Panc1 (cell line): ENCODE results near the gene SESN2. TPM values are rescaled to one million over a fixed set of nuclear protein-coding genes. Genes with fewer than 3 reads are reported as not detected.
"Not testable (repeated sequence)": the region's sequence is repeated elsewhere in the genome, so short reads cannot be mapped to it uniquely, and the experiment has no call there.

Experiments
- ATAC-seq: fragments of 200-7000 bp; cut with Tn5 transposase; 2 replicates; pipeline ENCODE4 v1.9.1; 2020; ENCODE audit warnings: mild to moderate bottlenecking, moderate library complexity
- BruUV-seq: library from RNA; stranded (reverse); fragments of 400-500 nt; replicated peaks from 2 replicates; lab custom pipeline; 2021; lab: Mats Ljungman, UMichigan
- CTCF ChIA-PET: fragments of 300-600 bp; sonication (Branson Sonifier 250); formaldehyde crosslinking; loops from one replicate; lab custom pipeline; 2022; ENCODE audit warnings: antibody characterized with exemption; lab: Charles Lee
- POLR2A ChIA-PET: fragments of 300-600 bp; sonication (Branson Sonifier 250); formaldehyde crosslinking; loops from one replicate; lab custom pipeline; 2022; ENCODE audit warnings: antibody characterized with exemption; lab: Charles Lee
- DNase-seq: peaks from one replicate; pipeline ENCODE4 v3.0.0-alpha.2; 2010; ENCODE audit warnings: low read depth, low spot score
- H3K27ac ChIP-seq: 2 replicates; pipeline ENCODE4 v1.5.1; 2011; ENCODE audit warnings: mild to moderate bottlenecking, low read length, inconsistent platforms
- H3K27me3 ChIP-seq: fragments of 200-500 bp; sonication (Bioruptor generic); 2 replicates; pipeline ENCODE4 v1.6.0; 2014; ENCODE audit warnings: low read length, inconsistent platforms; ENCODE audit not compliant: control insufficient read depth, insufficient read depth
- H3K36me3 ChIP-seq: fragments of 200-500 bp; sonication (Bioruptor generic); 2 replicates; pipeline ENCODE4 v1.5.1; 2014; ENCODE audit warnings: inconsistent platforms, mild to moderate bottlenecking, low read length, moderate library complexity; ENCODE audit not compliant: control insufficient read depth, insufficient read depth
- H3K4me1 ChIP-seq: 2 replicates; pipeline ENCODE4 v1.5.1; 2011; ENCODE audit warnings: inconsistent platforms, mild to moderate bottlenecking, low read length, moderate library complexity; ENCODE audit not compliant: control insufficient read depth, insufficient read depth
- H3K4me3 ChIP-seq, 2 experiments: 2 replicates each; pipeline ENCODE4 v1.5.1; 2011 to 2012; ENCODE audit warnings: low read depth in 2 of 2, low read length in 2 of 2, mild to moderate bottlenecking in 2 of 2, inconsistent platforms in 1 of 2, moderate library complexity in 1 of 2
- H3K9me3 ChIP-seq: fragments of 200-500 bp; sonication (Bioruptor generic); 2 replicates; pipeline ENCODE4 v1.5.1; 2014; ENCODE audit warnings: low read depth, mild to moderate bottlenecking, inconsistent platforms, low read length, moderate library complexity; ENCODE audit not compliant: control insufficient read depth, insufficient read depth
- CTCF ChIP-seq: fragments of 450-650 bp; IDR thresholded peaks from 2 replicates; pipeline ENCODE4 v1.5.1; 2017; ENCODE audit warnings: mild to moderate bottlenecking
- POLR2AphosphoS5 ChIP-seq: IDR thresholded peaks from 2 replicates; pipeline ENCODE4 v1.6.1; 2012; ENCODE audit warnings: mild to moderate bottlenecking, low read depth, low read length, moderate library complexity
- SIN3A ChIP-seq: IDR thresholded peaks from 2 replicates; pipeline ENCODE4 v1.6.1; 2012; ENCODE audit warnings: low read depth, mild to moderate bottlenecking, low read length, moderate library complexity, borderline replicate concordance; ENCODE audit not compliant: insufficient read depth
- TCF7L2 ChIP-seq: IDR thresholded peaks from 2 replicates; pipeline ENCODE4 v1.6.1; 2011; ENCODE audit warnings: mild to moderate bottlenecking, low read depth, low read length, inconsistent platforms
- in situ Hi-C: cut with HindIII; loops from 2 replicates; pipeline ENCODE4 v1.10.0; 2016; ENCODE audit warnings: low sequenced_read_pairs, low pct_unique_long_range_greater_than_20kb
- intact Hi-C: fragments of 100-400 bp; cut with micrococcal nuclease; formaldehyde crosslinking; loops from one replicate; pipeline ENCODE4 v1.10.0; 2022; ENCODE audit not compliant: unreplicated experiment
- total RNA-seq: library from RNA; stranded (reverse); gene quantifications from one replicate; pipeline ENCODE4 v1.2.1, GENCODE V29; 2021; ENCODE audit not compliant: unreplicated experiment
- TF ChIP-seq, protein P1 (sequence below), 2 experiments: IDR thresholded peaks; 2 replicates each; pipeline ENCODE4 v1.6.1; 2011 to 2012; ENCODE audit warnings: low read depth in 2 of 2, control low read depth in 1 of 2, low read length in 1 of 2, mild to moderate bottlenecking in 1 of 2, moderate library complexity in 1 of 2; ENCODE audit not compliant: insufficient read depth in 1 of 2

SESN2 gene
- total RNA-seq, 1 experiment from 2014 or later = 19.7 TPM

- H3K4me3 ChIP-seq = no peak overlapping the region
- ATAC-seq = no peak
- intact Hi-C loops = loop anchor here (10.0 kb wide), 1 partner anchor 62 kb away; no protein-coding TSS in a partner anchor
- no TSS peak for BruUV-seq
- POLR2A ChIA-PET = interaction anchor here (0.6 to 0.7 kb wide), 3 partner anchors 9 to 32 kb away, joined by 3 to 12 read pairs (median 3); no protein-coding TSS in a partner anchor
- no peaks in the 10 kb centered on the region for H3K9me3 ChIP-seq
- no peaks in the 10 kb centered on the region for H3K4me1 ChIP-seq
- CTCF ChIA-PET = no interaction called here
- no peaks in the 10 kb centered on the region for H3K27me3 ChIP-seq
- H3K36me3 ChIP-seq = no peaks in the 10 kb centered on the region
- TF ChIP-seq POLR2AphosphoS5 (no peak), TCF7L2 (no peak), SIN3A (no peak), CTCF (no peak)
- TF ChIP-seq, protein P1, sequence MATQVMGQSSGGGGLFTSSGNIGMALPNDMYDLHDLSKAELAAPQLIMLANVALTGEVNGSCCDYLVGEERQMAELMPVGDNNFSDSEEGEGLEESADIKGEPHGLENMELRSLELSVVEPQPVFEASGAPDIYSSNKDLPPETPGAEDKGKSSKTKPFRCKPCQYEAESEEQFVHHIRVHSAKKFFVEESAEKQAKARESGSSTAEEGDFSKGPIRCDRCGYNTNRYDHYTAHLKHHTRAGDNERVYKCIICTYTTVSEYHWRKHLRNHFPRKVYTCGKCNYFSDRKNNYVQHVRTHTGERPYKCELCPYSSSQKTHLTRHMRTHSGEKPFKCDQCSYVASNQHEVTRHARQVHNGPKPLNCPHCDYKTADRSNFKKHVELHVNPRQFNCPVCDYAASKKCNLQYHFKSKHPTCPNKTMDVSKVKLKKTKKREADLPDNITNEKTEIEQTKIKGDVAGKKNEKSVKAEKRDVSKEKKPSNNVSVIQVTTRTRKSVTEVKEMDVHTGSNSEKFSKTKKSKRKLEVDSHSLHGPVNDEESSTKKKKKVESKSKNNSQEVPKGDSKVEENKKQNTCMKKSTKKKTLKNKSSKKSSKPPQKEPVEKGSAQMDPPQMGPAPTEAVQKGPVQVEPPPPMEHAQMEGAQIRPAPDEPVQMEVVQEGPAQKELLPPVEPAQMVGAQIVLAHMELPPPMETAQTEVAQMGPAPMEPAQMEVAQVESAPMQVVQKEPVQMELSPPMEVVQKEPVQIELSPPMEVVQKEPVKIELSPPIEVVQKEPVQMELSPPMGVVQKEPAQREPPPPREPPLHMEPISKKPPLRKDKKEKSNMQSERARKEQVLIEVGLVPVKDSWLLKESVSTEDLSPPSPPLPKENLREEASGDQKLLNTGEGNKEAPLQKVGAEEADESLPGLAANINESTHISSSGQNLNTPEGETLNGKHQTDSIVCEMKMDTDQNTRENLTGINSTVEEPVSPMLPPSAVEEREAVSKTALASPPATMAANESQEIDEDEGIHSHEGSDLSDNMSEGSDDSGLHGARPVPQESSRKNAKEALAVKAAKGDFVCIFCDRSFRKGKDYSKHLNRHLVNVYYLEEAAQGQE (IDR thresholded peaks at IDR 0.05; ENCODE audit: insufficient read depth in 1 of 2, low read depth in 2 of 2, low read length in 1 of 2) = no peak
- in situ Hi-C loops = no loop called here
- H3K27ac ChIP-seq = no peak overlapping the region
- DNase-seq = no peak
Observed at GRCh38 chr1:28326984-28327383, 67.7 kb downstream of the SESN2 start.

DNA sequence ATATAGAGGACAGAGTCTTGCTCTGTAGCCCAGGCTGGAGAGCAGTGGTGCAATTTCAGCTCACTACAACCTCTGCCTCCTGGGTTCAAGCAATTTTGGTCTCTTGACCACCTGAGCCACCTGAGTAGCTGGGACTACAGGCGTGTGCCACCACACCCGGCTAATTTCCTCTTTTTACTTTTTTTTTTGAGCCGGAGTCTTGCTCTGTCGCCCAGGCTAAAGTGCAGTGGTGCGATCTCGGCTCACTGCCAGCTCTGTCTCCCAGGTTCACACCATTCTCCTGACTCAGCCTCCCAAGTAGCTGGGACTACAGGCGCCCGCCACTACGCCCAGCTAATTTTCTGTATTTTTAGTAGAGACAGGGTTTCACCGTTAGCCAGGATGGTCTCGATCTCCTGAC lies 68.1 kb downstream of the SESN2 start:
- CTCF ChIA-PET, BruUV-seq, H3K9me3 ChIP-seq, H3K36me3 ChIP-seq, H3K27ac ChIP-seq, in situ Hi-C loops, DNase-seq, H3K4me3 ChIP-seq, ATAC-seq, H3K27me3 ChIP-seq, H3K4me1 ChIP-seq: not testable (repeated sequence)
- POLR2A ChIA-PET = interaction anchor here (0.6 kb wide), 1 partner anchor 25 kb away, joined by 12 read pairs; no protein-coding TSS in a partner anchor
- intact Hi-C loops = loop anchor here (10.0 kb wide), 1 partner anchor 63 kb away; no protein-coding TSS in a partner anchor

DNA sequence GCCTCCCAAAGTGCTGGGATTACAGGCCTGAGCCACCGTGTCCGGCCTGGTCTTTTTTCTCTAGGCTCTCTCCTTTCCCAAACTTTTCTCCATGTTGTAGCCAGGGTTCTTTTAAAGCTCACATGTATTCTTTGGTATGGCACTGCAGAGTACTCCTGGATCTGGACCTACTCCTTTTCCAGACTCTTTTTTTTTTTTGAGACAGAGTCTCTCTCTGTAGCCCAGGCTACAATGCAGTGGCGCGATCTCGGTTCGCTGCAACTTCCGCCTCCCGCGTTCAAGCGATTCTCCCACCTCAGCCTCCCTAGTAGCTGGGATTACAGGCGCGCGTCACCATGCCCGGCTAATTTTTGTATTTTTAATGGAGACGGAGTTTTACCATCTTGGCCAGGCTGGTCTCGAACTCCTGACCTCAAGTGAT lies 68.9 kb downstream of the SESN2 start:
- no peaks in the 10 kb centered on the region for H3K36me3 ChIP-seq
- TSS peak; percentile 96 for BruUV-seq
- DNase-seq = no peak
- H3K27ac ChIP-seq = peak overlapping the region; percentile 92
- TF ChIP-seq SIN3A (no peak), CTCF (no peak), TCF7L2 (no peak), POLR2AphosphoS5 (no peak)
- TF ChIP-seq, protein P1 (IDR thresholded peaks at IDR 0.05; ENCODE audit: insufficient read depth in 1 of 2, low read depth in 2 of 2, low read length in 1 of 2) = no peak
- in situ Hi-C loops (no loop called here), intact Hi-C loops (loop anchor here (10.0 kb wide), 1 partner anchor 63 kb away; no protein-coding TSS in a partner anchor)
- ATAC-seq = no peak
- H3K4me1 ChIP-seq = no peaks in the 10 kb centered on the region
- POLR2A ChIA-PET = interaction anchor here (1.2 kb wide), 1 partner anchor 13 kb away, joined by 3 read pairs; no protein-coding TSS in a partner anchor
- peak overlapping the region; percentile 57 to 95 for H3K4me3 ChIP-seq
- H3K27me3 ChIP-seq = no peaks in the 10 kb centered on the region
- H3K9me3 ChIP-seq = no peaks in the 10 kb centered on the region
- CTCF ChIA-PET = interaction anchor here (1.0 kb wide), 1 partner anchor 79 kb away, joined by 3 read pairs; no protein-coding TSS in a partner anchor
